WTC11 (cell line): Measurements from ENCODE around the gene SORL1. TPM values are rescaled to one million over a fixed set of nuclear protein-coding genes. Genes with fewer than 3 reads are reported as not detected.

Experiments
- ATAC-seq: fragments of 200-7000 bp; cut with Tn5 transposase; 2 replicates; pipeline ENCODE4 v1.10.0; 2021; ENCODE audit warnings: mild to moderate bottlenecking, moderate library complexity
- CTCF ChIA-PET: fragments of 300-600 bp; sonication (Branson Sonifier 250); formaldehyde crosslinking; loops from one replicate; lab custom pipeline; 2021; ENCODE audit warnings: antibody characterized with exemption; lab: Charles Lee
- POLR2A ChIA-PET: fragments of 350-600 bp; sonication (Branson Sonifier 250); formaldehyde crosslinking; loops from one replicate; lab custom pipeline; 2021; ENCODE audit warnings: antibody characterized with exemption; lab: Charles Lee
- DNase-seq: peaks from one replicate; pipeline ENCODE4 v3.0.0; 2021; ENCODE audit warnings: low spot score
- H3K27ac Mint-ChIP-seq: 2 replicates; pipeline ENCODE4 v1.8.0; 2021; ENCODE audit warnings: mixed read lengths
- H3K27me3 Mint-ChIP-seq: 2 replicates; pipeline ENCODE4 v1.8.0; 2021; ENCODE audit warnings: low read depth, mild to moderate bottlenecking, moderate library complexity, mixed read lengths
- H3K36me3 Mint-ChIP-seq: 2 replicates; pipeline ENCODE4 v1.8.0; 2021; ENCODE audit warnings: mixed read lengths
- H3K4me1 Mint-ChIP-seq: 2 replicates; pipeline ENCODE4 v1.8.0; 2022; ENCODE audit warnings: mixed read lengths
- H3K4me3 Mint-ChIP-seq: 2 replicates; pipeline ENCODE4 v1.8.0; 2021; ENCODE audit warnings: mild to moderate bottlenecking, moderate library complexity, mixed read lengths
- H3K9me3 Mint-ChIP-seq: 2 replicates; pipeline ENCODE4 v1.8.0; 2021; ENCODE audit warnings: mixed read lengths
- ATF1 ChIP-seq: sonication (generic); formaldehyde crosslinking; IDR thresholded peaks from 2 replicates; pipeline ENCODE4 v1.8.1; 2023; ENCODE audit warnings: mild to moderate bottlenecking, moderate library complexity, missing genetic modification reagents
- ATF2 ChIP-seq: sonication (generic); formaldehyde crosslinking; IDR thresholded peaks from 2 replicates; pipeline ENCODE4 v1.8.1; 2022; ENCODE audit warnings: low read depth, missing genetic modification reagents, borderline replicate concordance
- ATF6 ChIP-seq: sonication (generic); formaldehyde crosslinking; IDR thresholded peaks from 2 replicates; pipeline ENCODE4 v1.8.1; 2023; ENCODE audit warnings: mild to moderate bottlenecking, missing genetic modification reagents
- CREB1 ChIP-seq: sonication (generic); formaldehyde crosslinking; IDR thresholded peaks from 2 replicates; pipeline ENCODE4 v1.8.0; 2023; ENCODE audit warnings: mild to moderate bottlenecking, missing genetic modification reagents
- CTCF ChIP-seq: fragments of 200-600 bp; IDR thresholded peaks from 2 replicates; pipeline ENCODE4 v1.8.0; 2022; ENCODE audit warnings: antibody characterized with exemption
- FOXP4 ChIP-seq: sonication (generic); formaldehyde crosslinking; IDR thresholded peaks from 2 replicates; pipeline ENCODE4 v1.8.0; 2022; ENCODE audit warnings: mild to moderate bottlenecking, missing genetic modification reagents
- GABPB1 ChIP-seq: sonication (generic); formaldehyde crosslinking; IDR thresholded peaks from 2 replicates; pipeline ENCODE4 v1.8.1; 2023; ENCODE audit warnings: mild to moderate bottlenecking, missing genetic modification reagents
- GRHL2 ChIP-seq: fragments of 250-450 bp; sonication (Bioruptor Pico); IDR thresholded peaks from 2 replicates; pipeline ENCODE4 v1.8.0; 2022; ENCODE audit warnings: mild to moderate bottlenecking, moderate library complexity; ENCODE audit not compliant: insufficient replicate concordance, severe bottlenecking
- IRF2 ChIP-seq: sonication (generic); formaldehyde crosslinking; IDR thresholded peaks from 2 replicates; pipeline ENCODE4 v1.8.0; 2022; ENCODE audit warnings: low read depth, missing genetic modification reagents, borderline replicate concordance
- JAZF1 ChIP-seq: fragments of 250-450 bp; sonication (Bioruptor Pico); IDR thresholded peaks from 2 replicates; pipeline ENCODE4 v1.9.0; 2021; ENCODE audit warnings: moderate library complexity, mild to moderate bottlenecking, inconsistent platforms
- NR1H2 ChIP-seq: sonication (generic); formaldehyde crosslinking; IDR thresholded peaks from 2 replicates; pipeline ENCODE4 v1.9.0; 2021; ENCODE audit warnings: mild to moderate bottlenecking, moderate library complexity, missing genetic modification reagents
- NR3C1 ChIP-seq: sonication (generic); formaldehyde crosslinking; conservative IDR thresholded peaks from 2 replicates; pipeline ENCODE4 v1.8.1; 2023; ENCODE audit warnings: low read depth, mild to moderate bottlenecking, missing genetic modification reagents
- TCF7 ChIP-seq: sonication (generic); formaldehyde crosslinking; IDR thresholded peaks from 2 replicates; pipeline ENCODE4 v1.8.0; 2022; ENCODE audit warnings: mild to moderate bottlenecking, low read depth, missing genetic modification reagents, moderate library complexity
- TEAD1 ChIP-seq: sonication (generic); formaldehyde crosslinking; IDR thresholded peaks from 2 replicates; pipeline ENCODE4 v1.8.0; 2022; ENCODE audit warnings: mild to moderate bottlenecking, missing genetic modification reagents
- USF1 ChIP-seq: sonication (generic); formaldehyde crosslinking; IDR thresholded peaks from 2 replicates; pipeline ENCODE4 v1.8.0; 2022; ENCODE audit warnings: mild to moderate bottlenecking, missing genetic modification reagents
- USF2 ChIP-seq: sonication (generic); formaldehyde crosslinking; IDR thresholded peaks from 2 replicates; pipeline ENCODE4 v1.8.1; 2023; ENCODE audit warnings: mild to moderate bottlenecking, missing genetic modification reagents, moderate library complexity
- ZBTB43 ChIP-seq: sonication (generic); formaldehyde crosslinking; IDR thresholded peaks from 2 replicates; pipeline ENCODE4 v1.8.1; 2023; ENCODE audit warnings: mild to moderate bottlenecking, missing genetic modification reagents
- ZNF263 ChIP-seq: sonication (generic); formaldehyde crosslinking; IDR thresholded peaks from 2 replicates; pipeline ENCODE4 v1.8.1; 2022; ENCODE audit warnings: low read depth, mild to moderate bottlenecking, moderate library complexity, missing genetic modification reagents
- ZNF396 ChIP-seq: fragments of 250-450 bp; sonication (Bioruptor Pico); IDR thresholded peaks from 2 replicates; pipeline ENCODE4 v1.8.0; 2021; ENCODE audit warnings: mild to moderate bottlenecking, moderate library complexity, borderline replicate concordance
- ZNF416 ChIP-seq: fragments of 250-450 bp; sonication (Bioruptor Pico); IDR thresholded peaks from 2 replicates; pipeline ENCODE4 v1.9.0; 2021; ENCODE audit warnings: mild to moderate bottlenecking, inconsistent platforms
- ZNF423 ChIP-seq: fragments of 250-450 bp; sonication (Bioruptor Pico); IDR thresholded peaks from 2 replicates; pipeline ENCODE4 v2.1.2; 2022; ENCODE audit warnings: mild to moderate bottlenecking, moderate library complexity
- total RNA-seq: library from RNA; stranded (reverse); gene quantifications from 3 replicates; pipeline ENCODE4 v1.2.3, GENCODE V29; 2021

The SORL1 gene
- total RNA-seq, 1 experiment from 2014 or later: 87.1 TPM

- TF ChIP-seq ATF2 (CRISPR knock-in tag): no peak
- TF ChIP-seq ZNF396: no peak
- TF ChIP-seq NR3C1: no peak
- TF ChIP-seq ATF1 (CRISPR knock-in tag): no peak
- TF ChIP-seq GRHL2 (CRISPR knock-in tag): no peak
- TF ChIP-seq ATF6 (CRISPR knock-in tag): no peak
- no peak for TF ChIP-seq ZNF416 (CRISPR knock-in tag)
- TF ChIP-seq IRF2 (CRISPR knock-in tag): no peak
- TF ChIP-seq TEAD1 (CRISPR knock-in tag): no peak
- TF ChIP-seq ZBTB43 (CRISPR knock-in tag): no peak
- TF ChIP-seq NR1H2: no peak
- TF ChIP-seq USF1 (CRISPR knock-in tag): no peak
Observed at GRCh38 chr11:121650351-121651256, 198.5 kb downstream of the SORL1 start (continued).

- no peak overlapping the region for H3K27ac Mint-ChIP-seq
- ChIA-PET POLR2A (no interaction called here), CTCF (interaction anchor here (0.6 kb wide), 1 partner anchor 350 kb away, joined by 3 read pairs; no protein-coding TSS in a partner anchor)
- DNase-seq (no peak), ATAC-seq (no peak)
- H3K4me1 Mint-ChIP-seq: peaks cover 42% of the 10 kb centered on the region
- no peak overlapping the region for H3K4me3 Mint-ChIP-seq
- peaks cover 5% of the 10 kb centered on the region; the same call in 1 of the 2 replicates for H3K27me3 Mint-ChIP-seq
- no peaks in the 10 kb centered on the region for H3K9me3 Mint-ChIP-seq
- no peaks in the 10 kb centered on the region for H3K36me3 Mint-ChIP-seq
- TF ChIP-seq ATF2 (CRISPR knock-in tag) (no peak), USF2 (CRISPR knock-in tag) (no peak), TCF7 (CRISPR knock-in tag) (no peak), USF1 (CRISPR knock-in tag) (no peak), CREB1 (CRISPR knock-in tag) (no peak), ZNF423 (no peak), ZNF396 (no peak), FOXP4 (no peak), ZNF263 (CRISPR knock-in tag) (no peak), NR3C1 (no peak), GABPB1 (no peak), NR1H2 (no peak), JAZF1 (CRISPR knock-in tag) (no peak), CTCF (no peak)
Observed at GRCh38 chr11:121651257-121651605, 199.1 kb downstream of the SORL1 start.
